ENCODE data around the gene BHLHA15.

The BHLHA15 gene

DNA sequence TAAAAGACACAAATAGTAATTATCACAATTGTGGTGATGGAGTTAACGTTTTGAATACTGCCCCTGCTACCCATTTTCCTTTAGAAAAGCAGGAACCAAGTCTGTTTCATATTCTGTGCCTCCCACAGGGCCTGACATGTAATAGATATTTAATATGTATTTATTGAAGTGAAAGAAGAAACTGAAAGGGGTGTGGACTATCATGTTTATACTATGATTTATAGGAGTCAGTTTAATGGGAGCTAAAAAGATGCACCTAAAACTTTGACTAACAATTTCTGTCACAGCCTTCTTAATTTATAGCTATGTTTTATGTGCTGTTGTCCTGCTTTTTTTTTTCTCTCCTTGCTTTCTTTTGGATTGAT, 24.1 kb upstream of the BHLHA15 start:
- DNase-seq (ENCODE audit: low read depth): no peak

DNA sequence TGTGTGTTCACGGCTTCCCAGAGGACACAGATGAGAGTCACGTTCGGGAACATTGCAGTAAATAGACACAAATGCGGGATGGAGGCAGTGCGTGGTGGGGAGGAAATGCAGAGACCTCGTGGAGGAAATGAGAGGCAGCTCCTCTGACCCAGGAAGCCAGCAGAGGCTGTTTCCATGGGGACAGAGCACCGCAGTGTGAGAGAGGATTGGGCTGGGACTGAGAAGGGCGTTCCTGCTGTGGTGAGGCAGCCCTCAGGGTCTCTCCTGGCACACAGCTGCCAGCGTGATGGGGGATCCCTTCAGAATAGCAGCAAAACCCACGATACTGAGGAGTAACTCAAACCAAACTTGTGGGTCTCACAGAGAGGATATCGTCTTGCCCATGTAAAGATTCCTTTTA, 21.7 kb upstream of the BHLHA15 start:
- no peak for DNase-seq (ENCODE audit: low read depth)

GRCh38 chr7:98191668-98192431, 19.4 kb upstream of the BHLHA15 start:
- no peak for DNase-seq (ENCODE audit: low read depth)

DNA sequence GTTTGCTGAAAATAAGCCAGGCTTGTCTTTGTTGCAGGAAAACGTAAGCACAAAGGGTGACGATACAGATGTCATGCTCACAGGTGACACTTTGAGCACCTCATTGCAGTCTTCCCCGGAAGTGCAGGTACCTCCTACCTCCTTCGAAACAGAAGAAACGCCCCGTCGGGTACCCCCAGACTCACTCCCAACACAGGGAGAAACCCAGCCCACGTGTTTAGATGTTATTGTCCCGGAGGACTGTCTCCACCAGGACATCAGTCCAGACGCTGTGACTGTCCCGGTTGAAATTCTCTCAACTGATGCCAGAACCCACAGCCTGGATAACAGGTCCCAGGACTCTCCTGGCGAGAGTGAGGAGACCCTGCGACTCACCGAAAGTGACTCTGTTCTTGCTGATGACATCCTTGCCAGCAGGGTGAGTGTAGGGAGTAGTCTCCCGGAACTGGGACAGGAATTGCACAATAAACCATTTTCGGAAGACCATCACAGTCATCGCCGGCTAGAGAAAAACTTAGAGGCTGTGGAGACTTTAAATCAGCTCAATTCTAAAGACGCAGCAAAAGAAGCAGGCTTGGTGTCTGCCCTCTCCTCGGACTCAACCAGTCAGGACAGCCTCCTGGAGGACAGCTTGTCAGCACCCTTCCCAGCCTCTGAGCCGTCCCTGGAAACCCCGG, 18.3 kb upstream of the BHLHA15 start:
- no peak for DNase-seq (ENCODE audit: low read depth)

DNA sequence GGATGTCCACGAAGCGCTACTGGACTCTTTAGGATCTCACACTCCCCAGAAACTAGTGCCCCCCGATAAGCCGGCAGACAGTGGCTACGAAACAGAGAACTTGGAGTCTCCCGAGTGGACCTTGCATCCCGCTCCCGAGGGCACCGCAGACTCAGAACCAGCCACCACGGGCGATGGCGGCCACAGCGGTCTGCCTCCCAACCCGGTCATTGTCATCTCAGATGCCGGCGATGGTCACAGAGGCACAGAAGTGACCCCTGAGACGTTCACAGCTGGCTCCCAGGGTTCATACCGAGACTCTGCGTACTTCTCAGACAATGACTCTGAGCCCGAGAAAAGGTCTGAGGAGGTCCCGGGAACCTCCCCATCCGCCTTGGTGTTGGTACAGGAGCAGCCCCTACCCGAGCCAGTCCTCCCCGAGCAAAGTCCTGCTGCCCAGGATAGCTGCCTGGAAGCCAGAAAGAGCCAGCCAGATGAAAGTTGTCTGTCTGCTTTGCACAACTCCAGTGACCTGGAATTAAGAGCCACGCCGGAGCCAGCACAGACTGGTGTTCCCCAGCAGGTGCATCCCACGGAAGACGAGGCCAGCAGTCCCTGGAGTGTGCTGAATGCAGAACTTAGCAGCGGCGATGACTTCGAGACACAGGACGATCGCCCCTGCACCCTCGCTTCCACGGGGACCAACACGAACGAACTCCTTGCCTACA, 17.6 kb upstream of the BHLHA15 start:
- DNase-seq (ENCODE audit: low read depth): no peak

DNA sequence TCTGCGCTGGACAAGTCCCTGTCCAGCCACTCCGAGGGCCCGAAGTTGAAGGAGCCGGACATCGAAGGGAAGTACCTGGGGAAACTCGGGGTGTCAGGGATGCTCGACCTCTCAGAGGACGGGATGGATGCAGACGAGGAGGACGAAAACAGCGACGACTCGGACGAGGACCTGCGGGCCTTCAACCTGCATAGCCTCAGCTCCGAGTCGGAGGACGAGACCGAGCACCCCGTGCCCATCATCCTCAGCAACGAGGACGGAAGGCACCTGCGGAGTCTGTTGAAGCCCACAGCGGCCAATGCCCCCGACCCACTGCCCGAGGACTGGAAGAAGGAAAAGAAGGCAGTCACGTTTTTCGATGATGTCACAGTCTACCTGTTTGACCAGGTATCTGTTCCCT, 17.1 kb upstream of the BHLHA15 start:
- no peak for DNase-seq (ENCODE audit: low read depth)

DNA sequence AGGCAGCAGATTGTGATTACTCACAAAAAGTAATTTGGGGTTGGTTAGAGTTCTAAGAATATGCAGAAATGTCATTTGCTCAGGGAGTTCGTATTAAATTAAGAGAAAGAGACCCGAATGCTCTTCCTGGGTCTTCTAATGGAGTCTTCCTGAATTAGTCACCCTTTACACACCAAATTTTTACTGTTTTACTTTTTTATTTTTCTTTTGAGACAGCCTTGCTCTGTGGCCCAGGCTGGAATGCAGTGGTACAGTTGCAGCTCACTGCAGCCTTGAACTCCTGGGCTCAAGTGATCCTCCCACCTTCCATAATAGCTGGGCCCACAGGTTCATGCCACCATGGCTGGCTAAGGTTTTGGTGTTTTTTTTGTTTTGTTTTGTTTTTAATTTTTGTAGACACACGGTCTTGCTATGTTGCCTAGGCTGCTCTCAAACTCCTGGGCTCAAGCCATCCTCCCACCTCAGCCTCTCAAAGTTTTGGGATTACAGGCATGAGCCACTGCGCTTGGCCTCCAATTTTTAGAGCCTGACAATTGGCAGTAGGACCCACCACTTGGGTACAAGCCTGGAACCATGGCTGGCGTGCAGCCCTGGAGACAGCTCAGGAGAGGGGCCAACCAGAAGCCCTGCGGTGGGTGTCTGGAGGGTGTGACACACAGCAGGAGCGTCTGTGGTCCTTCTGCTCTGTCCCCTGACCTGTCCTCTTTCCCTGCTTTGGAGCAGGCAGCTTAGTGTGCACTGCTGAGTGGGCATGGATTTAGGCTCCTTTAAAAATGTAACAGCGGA, 16.4 kb upstream of the BHLHA15 start:
- no peak for DNase-seq (ENCODE audit: low read depth)

DNA sequence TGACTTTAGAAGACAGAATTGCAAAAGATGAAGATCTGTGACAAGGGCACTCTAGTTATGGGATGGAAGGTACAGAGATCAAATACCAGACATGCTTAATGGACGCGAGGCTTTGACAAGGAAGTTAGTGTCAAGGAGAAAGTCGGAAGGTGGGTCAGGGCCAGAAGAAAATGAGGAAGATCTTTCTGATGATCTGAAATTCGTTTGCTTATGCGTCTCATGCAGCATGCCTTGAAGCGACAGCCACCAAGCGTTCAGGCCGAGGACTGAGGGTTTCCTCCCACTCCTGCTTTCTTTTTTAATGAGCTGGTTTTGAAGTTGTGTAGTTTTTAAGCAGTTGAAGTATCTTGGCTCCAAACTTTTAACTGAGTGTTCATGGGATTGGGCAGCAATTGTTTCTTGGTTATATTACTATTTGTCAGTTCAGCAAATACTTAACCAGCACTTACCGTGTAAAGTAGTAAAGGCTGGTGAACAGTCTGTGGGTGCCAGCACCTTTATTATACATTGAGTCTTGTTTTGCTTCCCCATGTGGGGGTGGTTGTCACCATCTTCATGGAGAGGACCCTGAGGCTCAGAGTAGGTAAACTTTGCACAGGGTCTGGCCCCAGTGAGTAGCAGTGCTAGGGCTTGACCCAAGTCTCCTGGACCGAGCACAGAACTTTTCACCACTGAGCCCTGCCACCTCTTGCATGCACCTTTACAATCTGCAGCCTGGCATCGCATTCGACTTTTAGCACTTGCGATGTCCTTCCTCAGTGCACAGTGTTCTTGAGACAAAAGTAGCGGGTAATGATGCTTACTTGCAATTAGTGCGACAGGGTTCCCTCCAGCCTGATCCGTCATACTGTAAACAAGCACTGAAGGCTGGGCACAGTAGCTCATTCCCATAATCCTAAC, 14.3 kb upstream of the BHLHA15 start:
- DNase-seq (ENCODE audit: low read depth): no peak

- DNase-seq (ENCODE audit: low read depth): no peak
Measured at GRCh38 chr7:98199131-98199530, 12.1 kb upstream of the BHLHA15 start.

- DNase-seq (ENCODE audit: low read depth): no peak
Measured at GRCh38 chr7:98200364-98200763, 10.9 kb upstream of the BHLHA15 start.

GRCh38 chr7:98202367-98203195, 8.7 kb upstream of the BHLHA15 start:
- peak; percentile 25 for DNase-seq (ENCODE audit: low read depth)

DNA sequence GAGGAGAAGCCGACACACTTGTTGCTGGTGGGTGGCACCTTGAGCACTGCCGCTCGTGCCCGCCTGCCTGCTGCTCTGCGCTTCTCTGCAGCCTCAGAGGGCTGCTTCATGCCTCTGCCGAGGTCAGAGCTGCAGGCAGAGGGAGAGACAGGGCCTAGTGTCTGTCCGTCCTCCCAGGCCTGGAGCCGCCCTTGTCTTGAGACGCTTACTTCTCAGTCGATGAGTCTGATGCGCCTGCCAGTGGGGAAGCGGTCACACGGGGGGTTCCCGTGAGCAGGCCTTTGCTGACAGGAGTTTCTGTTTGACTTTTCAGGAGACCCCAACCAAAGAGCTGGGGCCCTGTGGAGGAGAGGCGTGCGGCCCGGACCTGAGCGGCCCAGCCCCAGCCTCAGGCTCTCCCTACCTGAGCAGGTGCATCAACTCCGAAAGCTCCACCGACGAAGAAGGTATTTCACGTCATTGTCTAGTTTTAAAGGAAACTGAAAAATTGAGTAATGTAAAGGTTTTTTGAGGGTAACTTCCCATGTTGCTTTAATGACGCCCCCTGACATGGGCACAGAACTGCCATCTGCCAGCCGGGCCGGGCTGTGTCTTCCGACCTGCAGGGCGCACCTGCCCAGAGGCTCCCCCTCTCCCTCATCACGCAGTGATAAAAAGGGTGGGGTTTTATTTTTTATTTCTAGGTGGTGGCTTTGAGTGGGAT, 7.8 kb upstream of the BHLHA15 start:
- no peak for DNase-seq (ENCODE audit: low read depth)

GRCh38 chr7:98203964-98204605, 7.2 kb upstream of the BHLHA15 start:
- DNase-seq (ENCODE audit: low read depth): no peak

DNA sequence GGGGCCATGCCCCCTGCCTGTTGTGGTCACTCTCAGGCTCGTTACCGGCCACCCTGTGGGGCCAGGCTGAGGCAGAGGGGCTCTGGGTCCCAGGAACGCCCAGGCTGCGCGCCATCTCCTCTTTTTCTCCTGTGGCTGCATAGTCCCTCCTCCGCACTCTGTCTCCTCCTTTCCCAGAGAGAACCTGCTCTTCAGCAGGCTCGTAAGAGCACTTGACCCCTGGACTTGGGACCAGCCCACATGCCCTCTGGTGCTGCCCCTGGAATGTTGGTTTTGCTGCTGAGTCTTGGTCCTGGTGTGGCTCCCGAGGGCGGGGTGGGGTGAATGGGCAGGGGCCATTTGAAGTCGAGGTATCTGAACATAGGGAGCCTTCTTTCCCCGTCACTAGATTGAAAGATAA, 6.6 kb upstream of the BHLHA15 start:
- no peak for DNase-seq (ENCODE audit: low read depth)

GRCh38 chr7:98205162-98205845, 5.9 kb upstream of the BHLHA15 start:
- no peak for DNase-seq (ENCODE audit: low read depth)

GRCh38 chr7:98206451-98207330, 4.5 kb upstream of the BHLHA15 start:
- no peak for DNase-seq (ENCODE audit: low read depth)

GRCh38 chr7:98209166-98209920, 1.9 kb upstream of the BHLHA15 start:
- no peak for DNase-seq (ENCODE audit: low read depth)
